Trophoblast cell (in vitro differentiated cells and primary cell): ENCODE results near the gene SMPDL3A.
A peak's percentile ranks its signal among the peaks of the same experiment; 100 is the strongest.

Source experiments
- DNase-seq, 2 donors: peaks; one replicate each; pipeline ENCODE4 v3.0.0-alpha.2; 2016
- H2AFZ ChIP-seq: 2 replicates; pipeline ENCODE4 v1.6.1; 2013; ENCODE audit warnings: low read length, moderate library complexity, mild to moderate bottlenecking; ENCODE audit not compliant: insufficient read depth, poor library complexity
- H2AK5ac ChIP-seq: 2 replicates; pipeline ENCODE4 v1.6.1; 2013; ENCODE audit warnings: mild to moderate bottlenecking, low read length
- H2BK120ac ChIP-seq: 2 replicates; pipeline ENCODE4 v1.6.1; 2013; ENCODE audit warnings: low read length, mild to moderate bottlenecking, moderate library complexity; ENCODE audit not compliant: insufficient read depth, poor library complexity
- H2BK12ac ChIP-seq: 2 replicates; pipeline ENCODE4 v1.6.1; 2013; ENCODE audit warnings: mild to moderate bottlenecking, low read length, moderate library complexity
- H2BK5ac ChIP-seq: 2 replicates; pipeline ENCODE4 v1.6.1; 2013; ENCODE audit warnings: low read length, low read depth, moderate library complexity, mild to moderate bottlenecking; ENCODE audit not compliant: poor library complexity
- H3K14ac ChIP-seq: 2 replicates; pipeline ENCODE4 v1.6.1; 2013; ENCODE audit warnings: mild to moderate bottlenecking, low read length
- H3K18ac ChIP-seq: 2 replicates; pipeline ENCODE4 v1.6.1; 2013; ENCODE audit warnings: mild to moderate bottlenecking, low read length
- H3K23ac ChIP-seq: 2 replicates; pipeline ENCODE4 v1.6.1; 2013; ENCODE audit warnings: low read length
- H3K27ac ChIP-seq: 2 replicates; pipeline ENCODE4 v1.5.1; 2013; ENCODE audit warnings: low read depth, mild to moderate bottlenecking, inconsistent platforms, low read length, moderate library complexity
- H3K27me3 ChIP-seq: 2 replicates; pipeline ENCODE4 v1.6.1; 2013; ENCODE audit warnings: inconsistent platforms, mild to moderate bottlenecking, low read length, moderate library complexity; ENCODE audit not compliant: insufficient read depth
- H3K36me3 ChIP-seq, 2 experiments: 1 replicate in 1 of 2; 2 replicates in 1 of 2; pipeline ENCODE4 v1.6.1; 2013; ENCODE audit warnings: low read length in 2 of 2, mild to moderate bottlenecking in 2 of 2, moderate library complexity in 1 of 2; ENCODE audit not compliant: insufficient read depth in 2 of 2, control insufficient read depth in 1 of 2
- H3K4ac ChIP-seq: 2 replicates; pipeline ENCODE4 v1.6.1; 2013; ENCODE audit warnings: low read depth, mild to moderate bottlenecking, low read length, moderate library complexity
- H3K4me1 ChIP-seq, 2 experiments: 1 replicate in 1 of 2; 2 replicates in 1 of 2; pipeline ENCODE4 v1.6.1; 2013; ENCODE audit warnings: low read length in 2 of 2, mild to moderate bottlenecking in 2 of 2, moderate library complexity in 1 of 2; ENCODE audit not compliant: insufficient read depth in 2 of 2, control insufficient read depth in 1 of 2
- H3K4me2 ChIP-seq: 2 replicates; pipeline ENCODE4 v1.6.1; 2013; ENCODE audit warnings: inconsistent platforms, mild to moderate bottlenecking, low read length, moderate library complexity
- H3K4me3 ChIP-seq: 2 replicates; pipeline ENCODE4 v1.5.1; 2013; ENCODE audit warnings: mild to moderate bottlenecking, low read depth, low read length, inconsistent platforms
- H3K79me1 ChIP-seq: one replicate; pipeline ENCODE4 v1.6.1; 2013; ENCODE audit warnings: low read length
- H3K79me2 ChIP-seq: 2 replicates; pipeline ENCODE4 v1.6.1; 2013; ENCODE audit warnings: low read length, mild to moderate bottlenecking; ENCODE audit not compliant: control insufficient read depth, insufficient read depth, poor library complexity
- H3K9ac ChIP-seq: 2 replicates; pipeline ENCODE4 v1.6.1; 2013; ENCODE audit warnings: mild to moderate bottlenecking, low read length
- H3K9me3 ChIP-seq: 2 replicates; pipeline ENCODE4 v1.6.1; 2013; ENCODE audit warnings: low read depth, mild to moderate bottlenecking, control low read depth, inconsistent platforms, low read length; ENCODE audit not compliant: insufficient read depth
- H4K12ac ChIP-seq: 2 replicates; pipeline ENCODE4 v1.6.1; 2013; ENCODE audit warnings: low read depth, mild to moderate bottlenecking, low read length, moderate library complexity
- H4K8ac ChIP-seq: 2 replicates; pipeline ENCODE4 v1.6.1; 2013; ENCODE audit warnings: low read depth, mild to moderate bottlenecking, low read length, moderate library complexity
- H4K91ac ChIP-seq: one replicate; pipeline ENCODE4 v1.6.1; 2013; ENCODE audit warnings: low read depth, mild to moderate bottlenecking, low read length, moderate library complexity
- WGBS: extraction: QIAGEN DNeasy Blood & Tissue Kit; methylation state at CpG from one replicate; pipeline ENCODE4 v1.1.7; 2013; ENCODE audit warnings: missing lambda C conversion rate; ENCODE audit not compliant: insufficient read length, insufficient coverage; ENCODE audit errors: extremely low coverage; 5-methylcytosine and 5-hydroxymethylcytosine counted together

The SMPDL3A gene

GRCh38 chr6:122833021-122833491, 44.0 kb downstream of the SMPDL3A start:
- no peaks in the 10 kb centered on the region for H3K27me3 ChIP-seq
- peak overlapping the region; percentile 82 for H2BK5ac ChIP-seq
- H4K8ac ChIP-seq, result peak overlapping the region; percentile 47
- peak overlapping the region; percentile 59 for H3K18ac ChIP-seq
- no peak overlapping the region for H3K4ac ChIP-seq
- H2BK12ac ChIP-seq, result peak overlapping the region; percentile 64
- H3K4me3 ChIP-seq, result no peak overlapping the region
- H3K4me1 ChIP-seq, result peaks cover 5 to 7% of the 10 kb centered on the region in 2 experiments
- H3K79me1 ChIP-seq, result peaks cover 10% of the 10 kb centered on the region
- peak overlapping the region; percentile 79 for H2AK5ac ChIP-seq
- no peak overlapping the region for H2BK120ac ChIP-seq
- no peak overlapping the region for H4K12ac ChIP-seq
- no peak overlapping the region for H3K4me2 ChIP-seq
- no peak overlapping the region for H3K27ac ChIP-seq
- H2AFZ ChIP-seq, result no peak overlapping the region
- H3K79me2 ChIP-seq, result no peaks in the 10 kb centered on the region
- no peaks in the 10 kb centered on the region for H3K9me3 ChIP-seq
- H3K36me3 ChIP-seq, result no peaks in the 10 kb centered on the region
- DNase-seq, result no peak
- no peak overlapping the region for H3K14ac ChIP-seq
- WGBS, result no CpG with 5 or more reads among the region's 7 CpGs
- no peak overlapping the region for H3K23ac ChIP-seq
- no peak overlapping the region for H3K9ac ChIP-seq
- peak overlapping the region; percentile 55 for H4K91ac ChIP-seq

- Histone ChIP-seq H4K8ac (no peak overlapping the region), H3K14ac (no peak overlapping the region), H3K4me2 (no peak overlapping the region), H2BK12ac (no peak overlapping the region), H3K27me3 (no peaks in the 10 kb centered on the region), H3K27ac (no peak overlapping the region), H2AK5ac (no peak overlapping the region), H3K36me3 (no peaks in the 10 kb centered on the region), H2AFZ (no peak overlapping the region), H3K18ac (no peak overlapping the region), H3K79me2 (no peaks in the 10 kb centered on the region), H3K79me1 (peaks cover 5% of the 10 kb centered on the region), H3K9me3 (no peaks in the 10 kb centered on the region), H2BK120ac (no peak overlapping the region), H3K4ac (no peak overlapping the region), H4K12ac (no peak overlapping the region), H3K23ac (no peak overlapping the region), H2BK5ac (no peak overlapping the region), H3K9ac (no peak overlapping the region), H3K4me1 (peaks cover under 1 to 1% of the 10 kb centered on the region in 2 experiments), H3K4me3 (no peak overlapping the region), H4K91ac (no peak overlapping the region)
- peak in 1 of 2 donors; percentile 53 for DNase-seq
- no CpG with 5 or more reads among the region's 3 CpGs for WGBS
Measured at GRCh38 chr6:122838060-122838780, 49.2 kb downstream of the SMPDL3A start.

GRCh38 chr6:122839472-122839871, 50.4 kb downstream of the SMPDL3A start:
- no peaks in the 10 kb centered on the region for H3K36me3 ChIP-seq
- H4K12ac ChIP-seq, result no peak overlapping the region
- no peak overlapping the region for H2BK5ac ChIP-seq
- H2AK5ac ChIP-seq, result no peak overlapping the region
- no peak overlapping the region for H3K4me3 ChIP-seq
- H3K27me3 ChIP-seq, result no peaks in the 10 kb centered on the region
- H2BK12ac ChIP-seq, result no peak overlapping the region
- H3K9ac ChIP-seq, result no peak overlapping the region
- peak; percentile 32 to 92 for DNase-seq
- no peak overlapping the region for H4K8ac ChIP-seq
- no peak overlapping the region for H3K14ac ChIP-seq
- no peaks in the 10 kb centered on the region for H3K9me3 ChIP-seq
- H3K4me1 ChIP-seq, result no peaks in the 10 kb centered on the region
- H3K18ac ChIP-seq, result no peak overlapping the region
- no peak overlapping the region for H2AFZ ChIP-seq
- H4K91ac ChIP-seq, result no peak overlapping the region
- no peak overlapping the region for H3K4ac ChIP-seq
- H3K4me2 ChIP-seq, result no peak overlapping the region
- H3K79me2 ChIP-seq, result no peaks in the 10 kb centered on the region
- H2BK120ac ChIP-seq, result no peak overlapping the region
- H3K27ac ChIP-seq, result no peak overlapping the region
- H3K23ac ChIP-seq, result no peak overlapping the region
- WGBS, result no CpG with 5 or more reads among the region's 1 CpG
- H3K79me1 ChIP-seq, result peaks cover 4% of the 10 kb centered on the region

GRCh38 chr6:122839906-122840305, 50.8 kb downstream of the SMPDL3A start:
- no peak overlapping the region for H3K14ac ChIP-seq
- no peak overlapping the region for H3K9ac ChIP-seq
- H4K12ac ChIP-seq, result no peak overlapping the region
- no peak overlapping the region for H2BK5ac ChIP-seq
- no peak overlapping the region for H3K4ac ChIP-seq
- H4K91ac ChIP-seq, result no peak overlapping the region
- no peaks in the 10 kb centered on the region for H3K36me3 ChIP-seq
- no peak overlapping the region for H4K8ac ChIP-seq
- no peak overlapping the region for H3K4me2 ChIP-seq
- H3K4me1 ChIP-seq, result no peaks in the 10 kb centered on the region
- no peaks in the 10 kb centered on the region for H3K27me3 ChIP-seq
- H3K9me3 ChIP-seq, result no peaks in the 10 kb centered on the region
- WGBS, result no CpG with 5 or more reads among the region's 8 CpGs
- no peak overlapping the region for H2BK120ac ChIP-seq
- H3K4me3 ChIP-seq, result no peak overlapping the region
- no peak overlapping the region for H2BK12ac ChIP-seq
- no peak overlapping the region for H3K23ac ChIP-seq
- H2AK5ac ChIP-seq, result no peak overlapping the region
- no peaks in the 10 kb centered on the region for H3K79me2 ChIP-seq
- H3K79me1 ChIP-seq, result peaks cover 4% of the 10 kb centered on the region
- H3K18ac ChIP-seq, result no peak overlapping the region
- no peak for DNase-seq
- H2AFZ ChIP-seq, result no peak overlapping the region
- no peak overlapping the region for H3K27ac ChIP-seq
